Heart left ventricle (tissue), 13 donors: ENCODE results near the gene SHROOM1.
A peak's percentile ranks its signal among the peaks of the same experiment; 100 is the strongest.

ENCODE experiments used
- CTCF ChIP-seq, 12 donors: fragments of 200-600 bp; sonication (generic) in 4 of 12; IDR thresholded peaks; one replicate each; pipeline versions ENCODE4 v1.5.0 to v1.8.0; 2018 to 2022; ENCODE audit warnings: antibody characterized with exemption in 12 of 12, mild to moderate bottlenecking in 5 of 12
- POLR2A ChIP-seq, 2 donors: fragments of 450-650 bp; IDR thresholded peaks; one replicate each; pipeline ENCODE4 v1.6.1; 2017; ENCODE audit warnings: antibody characterized with exemption in 2 of 2, mild to moderate bottlenecking in 2 of 2, moderate library complexity in 2 of 2
- donor health status: ischemic (EF 13 %, LVEDD 7.1; RV severe dilation, severe dysfunction).
- donor health status: DM: no; HTN: yes; CAD: no.
- donor health status: DM: no; HTN: no; CAD: no.
- donor health status: ischemic (EF 25% LVEDD 6.9; RV normal size, moderate dysfunction).
- donor health status: ischemic (EF 25% LVEDD 5.7; RV mildly dilated, moderate dysfunction).
- donor health status: ischemic (EF 35%, LVEDD 5.7; RV mildly dilated, moderate dysfunction).
- donor health status: nonischemic (EF 11% LVEDD 7.7; RV severe dilation, severe dysfunction).
- donor health status: DM: yes; HTN: yes; CAD: no.
- donor health status: PGD.
- donor health status: ischemic (EF 29% LVEDD 5.4; RV normal size, mild dysfunction).
- donor health status: nonischemic (EF 23%, LVEDD 6.1; RV moderate dilation, normal function).

GRCh38 chr5:132830436-132831094, at the start of gene SHROOM1:
- TF ChIP-seq CTCF (IDR thresholded peaks at IDR 0.05) (no peak), POLR2A (IDR thresholded peaks at IDR 0.05) (peak in 1 of 2 donors; percentile 46)
